Measurements from ENCODE around the gene FAM135A.
A peak's percentile ranks its signal among the peaks of the same experiment; 100 is the strongest.

FAM135A gene

DNA sequence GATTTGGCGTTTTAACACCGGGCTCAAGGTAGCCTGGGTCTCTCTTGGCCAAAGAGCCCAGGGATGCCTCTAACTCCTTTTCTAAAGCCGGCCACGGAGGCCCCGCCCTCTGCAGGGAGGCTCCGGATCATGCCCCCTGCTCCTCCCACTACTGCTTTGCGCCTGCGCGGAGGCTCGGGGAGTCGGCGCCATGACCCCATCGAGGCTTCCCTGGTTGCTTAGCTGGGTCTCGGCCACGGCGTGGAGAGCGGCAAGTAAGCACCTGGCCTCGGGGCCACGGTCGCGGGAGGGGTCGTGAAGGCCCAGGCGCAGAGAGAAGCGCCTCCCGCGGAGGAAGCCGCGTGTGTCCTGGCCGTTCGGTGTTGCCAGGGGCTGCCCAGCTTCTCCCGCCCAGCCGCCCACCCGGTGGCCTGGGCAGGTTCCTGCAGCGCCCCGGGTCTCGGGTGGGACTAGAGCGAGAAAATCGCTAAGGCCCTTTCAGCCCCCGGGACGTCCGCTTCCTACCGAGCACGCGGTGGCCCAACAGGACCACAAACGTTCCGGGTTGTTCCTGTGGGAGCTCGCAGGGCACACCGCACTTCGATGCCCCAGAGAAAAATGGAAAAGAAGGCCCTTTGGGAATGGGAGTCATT, 153.6 kb downstream of the FAM135A start, which contains the start of gene SDHAF4:
TSS of gene SDHAF4 (plus strand) at position 180 of the 632 bp plus-strand sequence. CDS start at position 191, 11 bp downstream.
- DNase-seq (ENCODE audit: low spot score) = peak; percentile 96

DNA sequence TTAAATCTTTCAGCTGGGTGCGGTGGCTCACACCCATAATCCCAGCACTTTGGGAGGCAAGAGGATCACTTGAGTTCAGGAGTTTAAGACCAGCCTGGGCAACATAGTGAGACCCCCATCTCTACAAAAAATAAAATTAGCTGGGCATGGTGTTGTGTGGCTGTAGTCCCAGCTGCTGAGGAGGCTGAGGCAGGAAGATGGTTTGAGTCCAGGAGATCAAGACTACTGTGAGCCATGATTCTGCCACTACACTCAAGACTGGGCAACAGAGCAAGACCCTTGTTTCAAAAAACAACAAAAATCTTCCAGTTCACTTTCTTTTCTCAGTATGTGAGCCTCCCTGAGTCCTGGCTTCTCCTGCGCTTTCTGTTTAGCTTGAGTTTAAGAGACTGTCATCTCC, 161.3 kb downstream of the FAM135A start:
- TF ChIP-seq, protein P1, sequence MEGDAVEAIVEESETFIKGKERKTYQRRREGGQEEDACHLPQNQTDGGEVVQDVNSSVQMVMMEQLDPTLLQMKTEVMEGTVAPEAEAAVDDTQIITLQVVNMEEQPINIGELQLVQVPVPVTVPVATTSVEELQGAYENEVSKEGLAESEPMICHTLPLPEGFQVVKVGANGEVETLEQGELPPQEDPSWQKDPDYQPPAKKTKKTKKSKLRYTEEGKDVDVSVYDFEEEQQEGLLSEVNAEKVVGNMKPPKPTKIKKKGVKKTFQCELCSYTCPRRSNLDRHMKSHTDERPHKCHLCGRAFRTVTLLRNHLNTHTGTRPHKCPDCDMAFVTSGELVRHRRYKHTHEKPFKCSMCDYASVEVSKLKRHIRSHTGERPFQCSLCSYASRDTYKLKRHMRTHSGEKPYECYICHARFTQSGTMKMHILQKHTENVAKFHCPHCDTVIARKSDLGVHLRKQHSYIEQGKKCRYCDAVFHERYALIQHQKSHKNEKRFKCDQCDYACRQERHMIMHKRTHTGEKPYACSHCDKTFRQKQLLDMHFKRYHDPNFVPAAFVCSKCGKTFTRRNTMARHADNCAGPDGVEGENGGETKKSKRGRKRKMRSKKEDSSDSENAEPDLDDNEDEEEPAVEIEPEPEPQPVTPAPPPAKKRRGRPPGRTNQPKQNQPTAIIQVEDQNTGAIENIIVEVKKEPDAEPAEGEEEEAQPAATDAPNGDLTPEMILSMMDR (IDR thresholded peaks at IDR 0.05; ENCODE audit: extremely low read depth, missing control alignments) = no peak
- DNase-seq (ENCODE audit: low spot score) = no peak

More for the DNA sequence above, 153.6 kb downstream of the FAM135A start, which contains the start of gene SDHAF4:
- TF ChIP-seq, protein P1 (IDR thresholded peaks at IDR 0.05; ENCODE audit: extremely low read depth, missing control alignments) = no peak

DNA sequence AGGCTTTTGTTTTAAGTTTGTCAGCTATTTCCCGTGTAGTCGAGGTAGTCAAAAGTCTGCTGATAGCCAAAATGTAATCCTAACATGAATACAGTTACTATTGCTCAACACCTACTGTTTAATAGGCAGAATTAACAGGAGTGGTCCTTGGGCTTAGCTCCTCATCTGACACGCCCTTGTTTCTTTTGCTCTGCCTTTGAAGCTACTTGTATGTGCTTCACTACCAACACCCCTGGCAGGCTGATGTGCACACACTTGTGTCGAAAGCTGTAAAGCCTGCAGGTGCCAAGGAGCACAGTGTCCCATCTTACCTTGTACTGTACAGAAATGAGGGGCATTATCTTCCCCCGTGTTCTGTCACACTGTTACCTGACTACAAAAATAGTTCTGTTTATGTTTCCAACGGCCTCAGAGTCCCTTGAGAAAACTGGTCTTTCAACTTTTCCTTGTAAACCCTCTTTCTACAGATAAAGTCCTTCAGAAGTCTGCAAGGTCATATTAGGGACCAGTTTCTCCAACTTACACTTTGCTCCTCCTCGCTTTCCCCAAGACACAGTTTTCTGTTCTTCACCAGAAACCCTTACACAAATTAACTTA, 162.7 kb downstream of the FAM135A start:
- TF ChIP-seq, protein P1 (IDR thresholded peaks at IDR 0.05; ENCODE audit: extremely low read depth, missing control alignments) = no peak
- DNase-seq (ENCODE audit: low spot score) = no peak

DNA sequence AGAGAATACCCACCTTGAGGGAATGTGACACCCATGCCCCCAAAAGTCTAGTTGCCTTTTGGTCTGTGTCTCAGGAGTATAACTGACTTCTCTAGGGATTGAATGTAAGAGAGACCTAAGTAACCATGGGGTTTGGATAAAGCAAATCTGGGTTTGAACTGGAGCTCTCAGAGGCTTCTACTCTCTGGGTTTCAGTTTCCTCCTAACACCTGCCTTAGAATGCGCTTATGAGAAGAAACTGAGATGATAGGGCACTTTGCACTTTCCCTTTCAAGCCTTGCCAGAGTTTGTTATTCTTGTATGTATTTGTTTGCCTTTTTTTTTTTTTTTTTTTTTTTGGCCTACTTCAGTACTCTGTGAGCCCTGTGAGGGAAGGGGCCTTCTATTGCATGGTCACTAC, 172.8 kb downstream of the FAM135A start:
- peak; percentile 43 for DNase-seq (ENCODE audit: low spot score)
- TF ChIP-seq, protein P1 (IDR thresholded peaks at IDR 0.05; ENCODE audit: extremely low read depth, missing control alignments) = no peak

DNA sequence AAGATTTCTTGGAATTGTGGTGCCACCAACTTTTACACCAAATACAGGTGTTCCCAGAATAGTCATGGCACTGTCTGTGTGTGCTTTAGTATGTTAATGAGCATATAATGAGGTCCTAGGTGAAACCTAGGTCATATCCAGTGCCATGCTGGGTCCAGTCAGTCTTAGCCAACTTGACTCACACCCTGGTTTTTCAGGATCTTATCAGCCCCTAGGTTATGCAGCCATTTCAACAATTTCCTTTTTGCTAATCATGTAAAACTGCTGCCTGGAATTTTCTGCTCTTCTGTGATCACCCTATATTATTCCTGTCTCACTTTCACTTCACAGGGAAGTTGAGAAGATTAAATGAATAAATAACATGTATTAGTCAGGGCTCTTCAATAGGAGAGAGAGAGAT, 177.1 kb downstream of the FAM135A start:
- TF ChIP-seq, protein P1 (IDR thresholded peaks at IDR 0.05; ENCODE audit: extremely low read depth, missing control alignments) = no peak
- DNase-seq (ENCODE audit: low spot score) = no peak

DNA sequence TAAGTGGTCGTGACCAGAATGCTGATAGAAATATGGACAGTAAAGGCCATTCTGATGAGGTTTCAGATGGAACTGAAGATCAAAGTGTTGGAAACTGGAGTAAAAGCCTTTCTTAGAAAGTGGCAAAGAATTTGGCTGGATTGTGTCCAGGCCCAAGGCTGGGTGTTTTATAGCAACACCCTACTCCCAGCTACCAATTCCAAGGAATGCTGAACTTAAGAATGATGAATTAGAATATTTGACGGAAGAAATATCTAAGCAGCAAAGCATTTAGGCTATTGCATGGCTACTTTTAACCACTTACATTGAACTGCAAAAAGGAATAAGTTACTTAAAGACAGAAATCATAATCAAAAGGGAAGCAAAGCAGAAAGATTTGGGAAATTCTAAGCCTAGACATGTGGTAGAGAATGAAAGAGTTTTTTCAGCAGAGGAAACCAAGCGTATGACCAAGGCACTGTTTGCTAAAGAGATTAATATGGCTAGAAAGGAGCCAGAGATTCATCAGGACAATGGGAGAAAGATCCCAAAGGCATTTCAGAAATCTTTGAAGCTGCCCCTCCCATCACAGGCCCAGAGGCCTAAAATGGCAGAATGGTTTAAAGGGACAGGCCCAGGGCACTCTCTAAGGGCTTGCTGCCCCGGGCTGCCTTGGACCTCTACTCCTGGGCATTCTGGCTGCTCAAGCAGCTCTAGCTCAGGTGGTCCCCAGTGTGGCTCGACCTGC, 179.2 kb downstream of the FAM135A start:
- no peak for DNase-seq (ENCODE audit: low spot score)
- TF ChIP-seq, protein P1 (IDR thresholded peaks at IDR 0.05; ENCODE audit: extremely low read depth, missing control alignments) = no peak

DNA sequence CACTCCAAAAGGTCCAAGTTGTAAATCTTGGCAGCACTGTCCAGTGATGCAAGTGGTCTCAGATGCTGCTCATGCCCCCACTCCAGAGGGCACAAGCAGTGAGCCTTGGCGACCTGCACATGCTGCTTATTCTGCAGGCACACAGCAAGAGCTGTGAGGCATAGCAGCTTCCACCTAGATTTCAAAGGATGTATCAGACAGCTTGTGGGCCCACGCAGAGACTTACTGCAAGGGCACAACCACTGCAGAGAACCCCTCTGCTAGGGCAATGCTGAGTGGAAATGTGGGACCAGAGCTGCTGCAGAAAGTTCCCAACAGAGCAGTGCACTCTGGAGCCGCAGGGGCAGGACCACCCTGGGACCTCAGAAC, 179.8 kb downstream of the FAM135A start:
- no peak for DNase-seq (ENCODE audit: low spot score)
- TF ChIP-seq, protein P1 (IDR thresholded peaks at IDR 0.05; ENCODE audit: extremely low read depth, missing control alignments) = no peak
